OCI-LY7 (cell line): Measurements from ENCODE around the gene EDEM3. TPM values are rescaled to one million over a fixed set of nuclear protein-coding genes. Genes with fewer than 3 reads are reported as not detected.

ENCODE experiments used
- BruUV-seq: library from RNA; stranded (reverse); fragments of 400-500 nt; replicated peaks from 2 replicates; lab custom pipeline; 2021; lab: Mats Ljungman, UMichigan
- CTCF ChIA-PET: fragments of 300-600 bp; sonication (Branson Sonifier 250); formaldehyde crosslinking; loops from one replicate; lab custom pipeline; 2022; ENCODE audit warnings: antibody characterized with exemption; ENCODE audit not compliant: unreplicated experiment; lab: Charles Lee
- POLR2A ChIA-PET: fragments of 300-600 bp; sonication (Branson Sonifier 250); formaldehyde crosslinking; loops from one replicate; lab custom pipeline; 2022; ENCODE audit warnings: antibody characterized with exemption; lab: Charles Lee
- DNase-seq: peaks from one replicate; pipeline ENCODE4 v3.0.0-alpha.2; 2015; ENCODE audit warnings: low spot score
- H2AFZ ChIP-seq: fragments of 200-600 bp; sonication (generic), shearing (Covaris generic); 2 replicates; pipeline ENCODE4 v1.6.1; 2014; ENCODE audit warnings: mild to moderate bottlenecking, antibody characterized with exemption, low read length, moderate library complexity
- H3K27ac ChIP-seq: fragments of 200-600 bp; sonication (generic); 2 replicates; pipeline ENCODE4 v1.5.1; 2014; ENCODE audit warnings: mixed run types, low read depth, mild to moderate bottlenecking, moderate library complexity, low read length, inconsistent platforms; ENCODE audit not compliant: poor library complexity, severe bottlenecking
- H3K36me3 ChIP-seq: fragments of 200-600 bp; sonication (generic); 2 replicates; pipeline ENCODE4 v1.6.1; 2014; ENCODE audit warnings: mild to moderate bottlenecking, antibody characterized with exemption, low read length, moderate library complexity, mixed read lengths; ENCODE audit not compliant: insufficient read depth
- H3K4me1 ChIP-seq: fragments of 200-600 bp; sonication (generic); 2 replicates; pipeline ENCODE4 v1.5.1; 2014; ENCODE audit warnings: mild to moderate bottlenecking, low read length; ENCODE audit not compliant: insufficient read depth, poor library complexity, severe bottlenecking
- H3K4me2 ChIP-seq: fragments of 200-600 bp; sonication (generic); 2 replicates; pipeline ENCODE4 v1.6.1; 2014; ENCODE audit warnings: mild to moderate bottlenecking, low read length
- H3K4me3 ChIP-seq: fragments of 200-600 bp; sonication (generic); 2 replicates; pipeline ENCODE4 v1.5.1; 2014; ENCODE audit warnings: mild to moderate bottlenecking, low read depth, low read length; ENCODE audit not compliant: poor library complexity, severe bottlenecking
- H3K79me2 ChIP-seq: fragments of 200-600 bp; sonication (generic); 2 replicates; pipeline ENCODE4 v1.6.1; 2016; ENCODE audit warnings: low read depth, mild to moderate bottlenecking, low read length, moderate library complexity, mixed read lengths; ENCODE audit not compliant: insufficient read depth
- H3K9me2 ChIP-seq: fragments of 200-600 bp; sonication (generic); 2 replicates; pipeline ENCODE4 v1.6.1; 2016; ENCODE audit warnings: mild to moderate bottlenecking, low read length, mixed read lengths; ENCODE audit not compliant: insufficient read depth
- H3K9me3 ChIP-seq: fragments of 200-600 bp; sonication (generic); 2 replicates; pipeline ENCODE4 v1.6.1; 2014; ENCODE audit warnings: mild to moderate bottlenecking, mixed run types, low read length, mixed read lengths
- H4K20me1 ChIP-seq: fragments of 200-600 bp; sonication (generic); 2 replicates; pipeline ENCODE4 v1.6.1; 2014; ENCODE audit warnings: mild to moderate bottlenecking, antibody characterized with exemption, low read length, moderate library complexity, mixed read lengths; ENCODE audit not compliant: insufficient read depth
- EZH2phosphoT487 ChIP-seq: fragments of 200-600 bp; sonication (generic); IDR thresholded peaks from 2 replicates; pipeline ENCODE4 v1.6.1; 2018; ENCODE audit warnings: low read depth, borderline replicate concordance, mild to moderate bottlenecking, mixed run types, antibody characterized with exemption, low read length, moderate library complexity, mixed read lengths
- intact Hi-C: fragments of 100-400 bp; cut with micrococcal nuclease; formaldehyde crosslinking; loops from one replicate; pipeline ENCODE4 v1.10.0; 2022; ENCODE audit not compliant: unreplicated experiment
- total RNA-seq, 2 experiments: library from RNA; depleted of rRNA in 1 of 2; stranded (reverse); fragments of >200 nt in 1 of 2; shearing (Covaris generic) in 1 of 2; gene quantifications; 2 replicates each; pipeline ENCODE4 v1.2.3, GENCODE V29; 2014 to 2022
- TF ChIP-seq, protein P1 (sequence below): fragments of 200-600 bp; sonication (generic); conservative IDR thresholded peaks from 2 replicates; pipeline ENCODE4 v1.5.1; 2014; ENCODE audit warnings: mild to moderate bottlenecking, antibody characterized with exemption, low read length, moderate library complexity, mixed read lengths

EDEM3 gene
- total RNA-seq, 2 experiments from 2014 or later = 19.5 to 27.4 TPM

DNA sequence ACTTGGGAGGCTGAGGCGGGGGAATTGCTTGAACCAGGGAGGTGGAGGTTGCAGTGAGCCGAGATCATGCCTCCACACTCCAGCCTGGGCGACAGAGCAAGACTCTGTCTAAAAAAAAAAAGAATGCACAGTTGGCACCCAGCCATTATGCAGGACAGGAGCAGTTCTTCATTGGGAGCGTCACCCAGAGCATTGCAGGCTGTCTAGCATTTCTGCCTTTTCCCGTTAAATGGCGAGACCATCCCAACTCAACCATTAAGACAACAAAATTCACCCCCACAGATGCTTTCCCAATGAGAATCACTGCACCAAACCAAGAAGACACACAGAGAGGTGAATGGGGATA is 105.8 kb downstream of the EDEM3 start:
- no peaks in the 10 kb centered on the region for H3K79me2 ChIP-seq
- H2AFZ ChIP-seq = no peak overlapping the region
- H3K27ac ChIP-seq = no peak overlapping the region
- DNase-seq = no peak
- no peak overlapping the region for H3K4me3 ChIP-seq
- no peaks in the 10 kb centered on the region for H3K36me3 ChIP-seq
- TF ChIP-seq, protein P1, sequence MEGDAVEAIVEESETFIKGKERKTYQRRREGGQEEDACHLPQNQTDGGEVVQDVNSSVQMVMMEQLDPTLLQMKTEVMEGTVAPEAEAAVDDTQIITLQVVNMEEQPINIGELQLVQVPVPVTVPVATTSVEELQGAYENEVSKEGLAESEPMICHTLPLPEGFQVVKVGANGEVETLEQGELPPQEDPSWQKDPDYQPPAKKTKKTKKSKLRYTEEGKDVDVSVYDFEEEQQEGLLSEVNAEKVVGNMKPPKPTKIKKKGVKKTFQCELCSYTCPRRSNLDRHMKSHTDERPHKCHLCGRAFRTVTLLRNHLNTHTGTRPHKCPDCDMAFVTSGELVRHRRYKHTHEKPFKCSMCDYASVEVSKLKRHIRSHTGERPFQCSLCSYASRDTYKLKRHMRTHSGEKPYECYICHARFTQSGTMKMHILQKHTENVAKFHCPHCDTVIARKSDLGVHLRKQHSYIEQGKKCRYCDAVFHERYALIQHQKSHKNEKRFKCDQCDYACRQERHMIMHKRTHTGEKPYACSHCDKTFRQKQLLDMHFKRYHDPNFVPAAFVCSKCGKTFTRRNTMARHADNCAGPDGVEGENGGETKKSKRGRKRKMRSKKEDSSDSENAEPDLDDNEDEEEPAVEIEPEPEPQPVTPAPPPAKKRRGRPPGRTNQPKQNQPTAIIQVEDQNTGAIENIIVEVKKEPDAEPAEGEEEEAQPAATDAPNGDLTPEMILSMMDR = no peak
- no peak for TF ChIP-seq EZH2phosphoT487
- no peaks in the 10 kb centered on the region for H3K4me1 ChIP-seq
- no TSS peak for BruUV-seq
- intact Hi-C loops = no loop called here
- no peaks in the 10 kb centered on the region for H3K9me3 ChIP-seq
- no peak overlapping the region for H3K4me2 ChIP-seq
- no peaks in the 10 kb centered on the region for H3K9me2 ChIP-seq
- no peaks in the 10 kb centered on the region for H4K20me1 ChIP-seq
- CTCF ChIA-PET = no interaction called here
- POLR2A ChIA-PET = no interaction called here

DNA sequence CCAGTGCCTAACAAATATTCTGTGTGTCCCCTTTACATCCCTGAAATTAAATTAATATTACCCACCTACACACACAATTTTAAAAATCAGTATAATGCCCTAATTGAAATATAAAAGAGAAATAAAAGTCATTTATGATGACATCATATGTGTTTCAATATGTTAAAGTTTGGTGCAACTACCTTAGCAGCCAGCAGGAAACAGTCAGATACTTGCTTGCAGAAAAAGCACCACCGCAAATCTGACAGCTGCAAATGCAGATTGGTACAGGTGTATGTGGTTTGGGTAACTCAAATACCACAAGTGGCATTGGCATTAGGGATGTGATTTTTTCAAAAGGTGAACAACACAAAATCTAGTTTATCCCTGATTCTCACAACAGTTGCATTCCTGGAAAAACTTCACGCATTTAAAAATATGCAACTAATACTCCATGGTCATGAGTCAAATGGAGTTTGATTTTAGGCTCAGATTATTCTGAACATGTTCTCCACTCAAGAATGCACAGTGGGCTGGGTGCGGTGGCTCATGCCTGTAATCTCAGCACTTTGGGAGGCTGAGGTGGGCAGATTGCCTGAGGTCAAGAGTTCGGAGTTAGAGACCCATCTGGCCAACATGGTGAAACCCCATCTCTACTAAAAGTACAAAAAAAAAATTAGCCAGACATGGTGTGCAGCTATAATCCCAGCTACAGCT is 106.3 kb downstream of the EDEM3 start:
- no peaks in the 10 kb centered on the region for H3K9me2 ChIP-seq
- H3K4me3 ChIP-seq = no peak overlapping the region
- intact Hi-C loops = no loop called here
- POLR2A ChIA-PET = no interaction called here
- H3K9me3 ChIP-seq = no peaks in the 10 kb centered on the region
- H3K79me2 ChIP-seq = no peaks in the 10 kb centered on the region
- no peak overlapping the region for H3K4me2 ChIP-seq
- no TSS peak for BruUV-seq
- TF ChIP-seq, protein P1 = no peak
- no peak for TF ChIP-seq EZH2phosphoT487
- no peak for DNase-seq
- CTCF ChIA-PET = no interaction called here
- H3K36me3 ChIP-seq = no peaks in the 10 kb centered on the region
- H4K20me1 ChIP-seq = no peaks in the 10 kb centered on the region
- H3K27ac ChIP-seq = no peak overlapping the region
- H2AFZ ChIP-seq = no peak overlapping the region
- H3K4me1 ChIP-seq = no peaks in the 10 kb centered on the region

DNA sequence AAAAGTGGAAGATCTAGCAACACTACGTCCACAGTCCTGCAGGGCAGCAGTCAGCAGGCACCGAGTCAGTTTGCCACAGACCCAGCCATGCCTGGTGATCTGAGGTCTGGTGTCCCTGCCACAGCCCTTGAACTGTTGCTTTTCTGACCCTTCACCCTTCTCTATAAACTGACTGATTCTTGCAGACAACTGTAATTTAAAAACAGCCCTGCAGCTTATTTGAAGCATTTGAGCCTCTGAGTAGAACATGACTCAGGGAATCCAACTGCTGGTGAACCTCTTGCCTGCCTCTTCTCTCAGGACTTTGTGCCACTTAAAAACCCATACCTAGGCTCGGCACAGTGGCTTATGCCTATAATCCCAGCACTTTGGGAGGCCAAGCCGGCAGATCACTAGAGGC is 107.2 kb downstream of the EDEM3 start:
- Histone ChIP-seq H2AFZ (no peak overlapping the region), H3K9me3 (no peaks in the 10 kb centered on the region), H3K4me3 (no peak overlapping the region), H4K20me1 (no peaks in the 10 kb centered on the region), H3K27ac (no peak overlapping the region), H3K36me3 (no peaks in the 10 kb centered on the region), H3K4me2 (no peak overlapping the region), H3K4me1 (no peaks in the 10 kb centered on the region), H3K79me2 (no peaks in the 10 kb centered on the region), H3K9me2 (no peaks in the 10 kb centered on the region)
- intact Hi-C loops = no loop called here
- ChIA-PET CTCF (no interaction called here), POLR2A (interaction anchor here (0.6 kb wide), 1 partner anchor 279 kb away, joined by 3 read pairs; no protein-coding TSS in a partner anchor)
- TF ChIP-seq, protein P1 = no peak
- no peak for TF ChIP-seq EZH2phosphoT487
- no peak for DNase-seq
- no TSS peak for BruUV-seq
